HK-2 (cell line): ENCODE results near the gene IL1RL2.

Experiments
- DNase-seq: peaks from one replicate; pipeline ENCODE4 v3.0.0-alpha.2; 2018; ENCODE audit not compliant: unreplicated experiment

Gene IL1RL2

DNA sequence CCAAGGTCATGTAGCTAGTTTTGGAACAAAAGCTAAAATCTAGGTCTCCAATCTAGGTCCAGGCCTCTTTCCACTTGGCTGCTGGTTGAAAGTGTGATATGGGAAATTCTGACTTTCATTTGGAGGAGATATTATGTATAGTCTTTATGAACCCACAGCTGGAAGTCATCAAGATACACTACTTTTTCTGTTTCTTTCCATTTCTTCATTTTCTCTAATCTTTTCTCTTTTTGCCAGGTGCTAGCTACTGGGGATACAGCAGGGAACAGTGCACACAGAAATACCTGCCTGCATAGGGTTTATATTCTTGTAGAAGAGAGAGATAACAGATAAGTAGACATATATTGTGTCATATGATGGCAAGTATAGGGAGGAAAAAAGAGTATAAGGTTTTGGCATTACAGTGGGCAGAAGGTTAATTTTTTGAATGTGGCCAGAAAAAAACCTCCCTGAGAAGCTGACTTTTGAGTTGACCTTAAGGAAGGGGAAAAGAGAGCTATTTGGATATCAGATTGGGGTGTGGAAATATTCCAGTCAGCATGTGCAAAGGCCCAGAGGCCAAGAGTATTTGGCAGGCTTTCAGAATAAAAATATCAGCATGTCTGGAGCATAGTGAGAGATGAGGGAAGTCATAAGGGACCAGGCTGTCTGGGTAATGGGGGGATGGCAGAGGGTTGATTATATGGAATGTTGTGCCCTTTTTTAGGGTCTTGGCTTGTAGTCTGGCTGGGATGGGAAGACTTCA lies 28.6 kb upstream of the IL1RL2 start:
- no peak for DNase-seq

GRCh38 chr2:102159295-102159694 lies 27.5 kb upstream of the IL1RL2 start:
- no peak for DNase-seq

DNA sequence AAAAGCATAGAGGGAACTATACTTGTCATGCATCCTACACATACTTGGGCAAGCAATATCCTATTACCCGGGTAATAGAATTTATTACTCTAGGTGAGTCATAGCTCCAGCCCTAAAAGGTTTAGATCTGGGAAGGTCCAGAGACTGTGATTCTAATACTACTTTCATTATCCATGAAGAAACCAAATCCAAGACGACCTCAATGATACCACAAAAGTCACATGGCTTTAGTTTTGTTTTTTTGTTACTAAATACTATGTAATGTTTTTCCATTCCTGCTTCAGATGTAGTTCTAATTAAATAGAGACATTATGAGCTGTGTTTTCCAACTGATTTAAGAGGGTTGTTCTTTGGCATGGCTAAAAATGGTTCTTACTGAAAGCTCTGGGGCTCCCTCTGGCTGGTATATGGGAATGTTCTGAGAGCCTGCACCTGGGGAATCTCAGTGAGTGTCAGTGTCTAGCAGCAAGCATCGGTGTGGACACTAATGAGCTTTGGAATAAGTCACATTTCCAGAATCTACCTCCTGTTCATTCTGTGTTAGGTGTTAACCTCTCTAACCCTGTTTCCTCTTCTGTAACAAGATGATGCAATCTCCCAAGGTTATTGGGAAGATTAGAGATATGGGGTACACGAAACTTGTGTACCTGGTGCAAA lies 20.5 kb upstream of the IL1RL2 start:
- DNase-seq = no peak

GRCh38 chr2:102168026-102168771 lies 18.6 kb upstream of the IL1RL2 start:
- DNase-seq = no peak

GRCh38 chr2:102171946-102172345 lies 14.9 kb upstream of the IL1RL2 start:
- DNase-seq = no peak

- DNase-seq = no peak
These were observed 14.1 kb upstream of the IL1RL2 start for GRCh38 chr2:102172745-102173144.

DNA sequence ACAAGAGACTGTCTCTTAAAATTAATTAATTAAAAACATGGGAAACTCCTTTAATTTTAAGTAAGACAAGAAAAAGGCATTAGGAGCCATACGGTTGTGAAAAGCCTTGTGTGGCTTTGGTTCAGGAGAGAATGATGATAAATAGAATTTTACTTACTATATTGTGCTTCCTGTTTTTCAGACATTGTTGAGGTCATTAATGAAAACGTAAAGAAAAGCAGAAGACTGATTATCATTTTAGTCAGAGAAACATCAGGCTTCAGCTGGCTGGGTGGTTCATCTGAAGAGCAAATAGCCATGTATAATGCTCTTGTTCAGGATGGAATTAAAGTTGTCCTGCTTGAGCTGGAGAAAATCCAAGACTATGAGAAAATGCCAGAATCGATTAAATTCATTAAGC lies 10.7 kb upstream of the IL1RL2 start:
- DNase-seq = no peak

GRCh38 chr2:102177814-102178478 lies 8.9 kb upstream of the IL1RL2 start:
- DNase-seq = no peak

DNA sequence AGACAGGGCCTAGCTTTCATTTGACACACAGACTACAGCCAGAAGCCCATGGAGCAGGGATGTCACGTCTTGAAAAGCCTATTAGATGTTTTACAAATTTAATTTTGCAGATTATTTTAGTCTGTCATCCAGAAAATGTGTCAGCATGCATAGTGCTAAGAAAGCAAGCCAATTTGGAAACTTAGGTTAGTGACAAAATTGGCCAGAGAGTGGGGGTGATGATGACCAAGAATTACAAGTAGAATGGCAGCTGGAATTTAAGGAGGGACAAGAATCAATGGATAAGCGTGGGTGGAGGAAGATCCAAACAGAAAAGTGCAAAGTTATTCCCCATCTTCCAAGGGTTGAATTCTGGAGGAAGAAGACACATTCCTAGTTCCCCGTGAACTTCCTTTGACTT lies 7.8 kb upstream of the IL1RL2 start:
- DNase-seq = no peak

- no peak for DNase-seq
These were observed 6.8 kb upstream of the IL1RL2 start for GRCh38 chr2:102179788-102180686.

- DNase-seq = no peak
These were observed 6.2 kb upstream of the IL1RL2 start for GRCh38 chr2:102180687-102180999.

DNA sequence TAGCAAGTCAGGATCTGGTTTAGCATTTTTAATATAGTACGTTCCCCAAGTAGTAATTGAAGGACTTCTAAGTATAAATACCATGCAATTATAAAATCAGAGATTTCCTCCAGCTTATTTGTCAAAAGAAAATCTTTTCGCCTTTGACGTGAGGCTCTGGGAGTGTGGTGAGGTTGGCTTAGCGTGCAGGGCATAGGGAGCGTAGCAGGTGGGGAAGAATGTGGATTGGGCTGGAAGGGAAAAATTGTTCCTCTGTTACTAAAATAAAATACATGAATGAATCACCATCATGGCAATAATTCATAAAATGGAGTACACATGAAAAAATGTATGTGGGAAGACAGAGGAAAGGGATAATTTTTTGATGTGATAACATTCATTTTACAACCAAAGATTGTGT lies 5.4 kb upstream of the IL1RL2 start:
- DNase-seq = no peak

DNA sequence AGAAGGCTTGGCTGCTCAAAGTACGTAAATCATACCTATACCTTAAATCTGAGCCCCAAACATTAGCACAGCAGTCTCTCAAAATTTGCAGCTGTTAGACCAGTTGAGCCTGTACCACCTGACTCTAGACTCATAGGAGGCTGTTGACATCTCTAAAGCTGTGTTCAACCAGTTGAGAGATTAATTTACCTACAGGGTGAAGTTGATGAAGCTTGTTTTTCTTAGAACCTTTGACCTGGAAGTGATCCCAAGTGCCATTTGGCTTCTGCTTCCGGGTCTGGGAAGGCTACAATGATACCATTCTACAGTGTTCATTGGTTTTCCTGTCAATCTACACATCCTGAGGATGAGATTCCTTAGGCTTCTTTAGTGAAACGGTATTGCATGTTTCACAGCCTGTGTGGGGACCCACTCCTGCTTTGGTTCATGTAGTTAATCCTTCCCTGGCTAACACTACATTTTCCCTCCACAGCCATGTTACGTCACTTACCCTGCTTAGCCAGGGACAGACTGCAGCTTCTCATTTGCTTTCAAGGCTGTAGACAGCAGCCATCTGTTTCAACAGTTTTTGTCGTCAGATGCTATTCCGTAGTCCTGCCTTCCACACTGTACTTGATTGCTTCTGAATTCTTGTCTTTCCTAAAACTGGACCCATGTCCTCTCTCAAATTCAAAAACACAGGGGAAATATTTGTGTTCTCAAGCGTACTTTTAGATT lies 4.7 kb upstream of the IL1RL2 start:
- DNase-seq = no peak

DNA sequence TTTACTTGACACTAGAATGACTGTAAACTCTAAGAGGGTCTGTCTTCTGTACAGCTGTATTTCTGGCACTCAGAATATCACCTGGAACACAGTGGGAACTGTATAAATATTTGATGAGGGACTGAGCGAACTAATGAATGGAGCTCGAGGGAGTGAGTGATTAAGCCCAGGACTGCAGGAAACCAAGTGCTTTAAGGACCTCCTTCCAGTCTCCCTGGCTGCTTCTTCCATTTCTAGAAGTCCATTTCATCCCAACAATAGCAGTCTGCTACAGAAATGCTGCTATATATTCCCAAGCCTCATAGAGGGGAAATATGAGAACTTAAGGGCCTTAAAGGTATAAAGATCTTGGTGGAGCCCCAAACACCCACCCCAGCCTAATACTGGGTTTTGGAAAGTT lies 2.8 kb upstream of the IL1RL2 start:
- DNase-seq = no peak

DNA sequence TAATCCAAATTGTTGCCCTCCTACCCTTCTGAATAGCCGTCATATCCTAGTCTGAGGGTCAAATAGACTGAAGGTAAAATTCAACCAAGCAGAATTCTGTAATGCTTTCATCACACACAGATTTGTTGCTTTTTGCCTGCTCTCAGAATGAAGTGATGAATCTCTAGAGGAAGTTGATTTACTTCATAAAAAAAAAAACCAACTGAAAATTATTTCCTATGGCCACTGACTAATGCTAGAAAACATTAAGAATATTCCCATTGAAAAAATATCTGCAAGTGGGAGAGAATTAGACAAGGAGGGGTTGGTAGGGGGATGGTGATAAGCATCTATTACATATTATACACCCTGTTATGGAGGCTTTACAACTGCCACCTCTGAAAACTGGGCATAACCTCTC lies 2.3 kb upstream of the IL1RL2 start:
- DNase-seq = no peak

DNA sequence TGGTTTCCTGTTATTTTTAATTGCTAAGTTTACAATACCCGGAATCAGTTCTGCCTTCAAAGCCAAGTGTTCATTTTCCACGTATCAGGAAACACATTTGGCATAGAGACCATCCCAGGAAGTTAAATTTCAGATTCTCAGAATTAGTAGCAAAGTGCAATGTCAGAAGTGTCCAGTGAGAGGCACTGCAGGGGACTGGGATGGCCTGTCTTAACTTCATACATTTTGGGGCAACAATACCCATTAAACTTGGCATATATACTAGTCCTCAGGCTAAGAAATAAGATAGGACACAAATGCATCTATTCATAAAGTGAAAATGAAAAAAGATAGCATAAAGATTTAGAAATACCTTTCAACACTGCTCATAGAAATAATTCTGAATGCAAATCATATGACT lies 1.5 kb upstream of the IL1RL2 start:
- no peak for DNase-seq

GRCh38 chr2:102187496-102188150 lies 800 bp downstream of the IL1RL2 start:
- peak; percentile 76 for DNase-seq

- DNase-seq = no peak
These were observed 3.7 kb downstream of the IL1RL2 start for GRCh38 chr2:102190430-102191107.

DNA sequence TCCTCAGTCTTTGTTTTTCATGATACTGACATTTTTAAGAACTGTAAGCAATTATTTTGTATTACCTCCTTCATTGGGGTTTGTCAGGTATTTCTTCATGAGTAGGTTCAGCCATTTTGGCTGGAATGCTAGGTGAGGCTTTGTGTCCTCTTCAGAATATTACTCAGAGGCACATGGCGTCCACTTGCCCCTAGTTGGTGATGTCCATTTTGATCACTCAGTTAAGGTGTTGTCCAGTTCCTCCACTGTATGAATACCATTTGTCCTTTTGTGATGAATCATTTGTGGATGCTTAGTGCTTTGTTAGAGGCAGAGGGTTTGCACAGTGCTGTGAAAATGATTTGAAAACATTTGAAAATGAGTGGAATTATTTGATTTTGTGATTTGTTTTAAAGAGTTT lies 4.7 kb downstream of the IL1RL2 start:
- no peak for DNase-seq

- DNase-seq = no peak
These were observed 6.3 kb downstream of the IL1RL2 start for GRCh38 chr2:102193074-102193473.
